Measurements from ENCODE around the gene JAKMIP1.

GRCh38 chr4:6114601-6115000 is 85.7 kb downstream of the JAKMIP1 start:
- TF ChIP-seq, protein P1, sequence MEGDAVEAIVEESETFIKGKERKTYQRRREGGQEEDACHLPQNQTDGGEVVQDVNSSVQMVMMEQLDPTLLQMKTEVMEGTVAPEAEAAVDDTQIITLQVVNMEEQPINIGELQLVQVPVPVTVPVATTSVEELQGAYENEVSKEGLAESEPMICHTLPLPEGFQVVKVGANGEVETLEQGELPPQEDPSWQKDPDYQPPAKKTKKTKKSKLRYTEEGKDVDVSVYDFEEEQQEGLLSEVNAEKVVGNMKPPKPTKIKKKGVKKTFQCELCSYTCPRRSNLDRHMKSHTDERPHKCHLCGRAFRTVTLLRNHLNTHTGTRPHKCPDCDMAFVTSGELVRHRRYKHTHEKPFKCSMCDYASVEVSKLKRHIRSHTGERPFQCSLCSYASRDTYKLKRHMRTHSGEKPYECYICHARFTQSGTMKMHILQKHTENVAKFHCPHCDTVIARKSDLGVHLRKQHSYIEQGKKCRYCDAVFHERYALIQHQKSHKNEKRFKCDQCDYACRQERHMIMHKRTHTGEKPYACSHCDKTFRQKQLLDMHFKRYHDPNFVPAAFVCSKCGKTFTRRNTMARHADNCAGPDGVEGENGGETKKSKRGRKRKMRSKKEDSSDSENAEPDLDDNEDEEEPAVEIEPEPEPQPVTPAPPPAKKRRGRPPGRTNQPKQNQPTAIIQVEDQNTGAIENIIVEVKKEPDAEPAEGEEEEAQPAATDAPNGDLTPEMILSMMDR (IDR thresholded peaks at IDR 0.05), result no peak
- TF ChIP-seq EZH2 (IDR thresholded peaks at IDR 0.05; ENCODE audit: borderline replicate concordance, insufficient read depth, low read depth, low read length, poor library complexity, severe bottlenecking), result no peak
